ENCODE results near the gene SPNS3. TPM values are rescaled to one million over a fixed set of nuclear protein-coding genes. Genes with fewer than 3 reads are reported as not detected.

The SPNS3 gene
- total and polyA plus RNA-seq, 9 donors: 0.06 to 0.80 (median 0.20) TPM; not detected in 4

DNA sequence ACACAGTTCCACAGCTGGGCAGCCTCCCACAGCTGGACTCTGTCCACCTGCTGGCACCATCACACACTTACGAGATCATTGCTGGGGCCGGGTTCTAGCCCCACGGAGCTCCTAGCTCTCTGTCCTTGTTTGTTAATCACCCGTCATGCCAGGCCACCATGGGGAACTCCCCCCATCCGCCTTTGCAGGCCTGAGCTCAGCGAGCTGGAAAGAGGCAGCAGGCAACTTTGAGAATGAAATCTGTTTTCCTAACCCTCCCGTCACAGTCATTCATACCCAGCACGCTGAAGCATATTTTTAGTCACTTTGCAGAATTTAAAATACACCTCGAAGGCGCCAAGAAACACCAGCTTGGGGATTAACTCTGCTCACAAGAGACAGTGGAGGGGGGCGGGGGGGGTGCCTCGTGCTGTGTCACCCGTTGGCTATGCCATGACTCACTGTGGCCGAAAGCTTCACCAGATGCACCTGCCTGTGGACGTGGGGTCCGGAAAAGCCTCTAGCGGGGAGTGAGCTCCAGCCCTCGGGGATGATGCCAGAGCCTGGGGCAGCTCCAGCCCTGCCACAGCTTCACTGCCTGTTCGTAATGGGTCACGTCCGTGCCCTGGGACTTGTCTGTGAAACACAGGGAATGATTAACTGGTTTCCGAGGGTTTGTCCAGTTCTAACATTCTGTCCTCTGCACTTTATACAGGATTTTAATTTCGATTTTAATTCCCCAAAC is 63.5 kb downstream of the SPNS3 start:
- H3K27ac ChIP-seq: no peak overlapping the region
- H3K27me3 ChIP-seq: no peaks in the 10 kb centered on the region
- H3K4me3 ChIP-seq: no peak overlapping the region

DNA sequence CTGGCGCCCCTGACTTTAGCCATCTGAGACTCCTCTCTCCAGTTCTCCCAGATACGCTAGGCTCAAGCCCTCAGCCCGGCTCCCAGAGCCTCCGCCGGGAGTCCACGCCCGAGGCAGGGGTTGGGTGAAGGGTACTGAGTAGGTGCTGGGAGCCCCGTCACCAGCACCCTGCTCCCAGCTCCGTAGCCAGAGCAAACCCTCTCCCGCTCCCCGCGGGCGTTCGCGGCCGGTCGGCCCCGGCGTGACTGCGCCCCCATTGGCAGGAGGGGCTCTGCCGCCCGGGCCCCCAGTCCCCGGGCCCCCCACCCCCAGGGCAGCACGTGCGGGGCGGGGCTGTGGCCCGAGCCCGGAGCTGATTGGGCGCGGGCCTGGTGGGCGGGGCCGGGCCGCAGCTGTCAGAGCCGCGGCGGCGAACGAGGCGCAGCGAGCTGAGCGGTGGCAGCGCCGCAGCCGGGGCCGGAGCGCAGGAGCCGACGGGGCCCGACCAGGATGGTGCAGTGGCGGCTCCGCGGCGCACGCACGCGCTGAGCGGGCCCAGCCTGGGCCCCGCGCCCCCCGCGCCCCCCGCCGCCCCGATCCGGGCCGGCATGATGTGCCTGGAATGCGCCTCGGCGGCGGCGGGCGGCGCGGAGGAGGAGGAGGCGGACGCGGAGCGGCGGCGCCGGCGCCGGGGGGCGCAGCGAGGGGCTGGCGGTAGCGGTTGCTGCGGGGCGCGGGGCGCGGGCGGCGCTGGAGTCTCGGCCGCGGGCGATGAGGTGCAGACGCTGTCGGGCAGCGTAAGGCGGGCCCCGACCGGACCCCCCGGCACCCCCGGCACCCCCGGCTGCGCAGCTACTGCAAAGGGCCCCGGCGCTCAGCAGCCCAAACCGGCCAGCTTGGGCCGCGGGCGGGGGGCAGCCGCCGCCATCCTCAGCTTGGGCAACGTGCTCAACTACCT is 65.0 kb downstream of the SPNS3 start, which contains the start of gene SPNS2:
Gene SPNS2 (plus strand): TSS at position 421 of the 937 bp plus-strand sequence. CDS start 167 bp downstream, at position 588.
- WGBS, 3 donors: 1 to 2% (median 1%) methylated on average over 42 to 117 of the region's 117 CpGs
- Histone ChIP-seq H3K36me3 (no peaks in the 10 kb centered on the region), H3K9me3 (no peaks in the 10 kb centered on the region), H3K4me1 (ENCODE audit: insufficient read depth) (peaks cover 11% of the 10 kb centered on the region), H3K27ac (no peak within 1 kb of the TSS), H3K4me3 (peak within 1 kb of the TSS; percentile 30), H3K27me3 (no peaks in the 10 kb centered on the region)
- intact Hi-C loops (cut with DNase I): loop anchor here in 1 of 4 donors (5.0 kb wide), 1 partner anchor 76 kb away; no protein-coding TSS in a partner anchor
- peak; percentile 28 to 74 (median 47) for DNase-seq
- no peak for TF ChIP-seq POLR2A (IDR thresholded peaks at IDR 0.05)
- TF ChIP-seq, protein P1, sequence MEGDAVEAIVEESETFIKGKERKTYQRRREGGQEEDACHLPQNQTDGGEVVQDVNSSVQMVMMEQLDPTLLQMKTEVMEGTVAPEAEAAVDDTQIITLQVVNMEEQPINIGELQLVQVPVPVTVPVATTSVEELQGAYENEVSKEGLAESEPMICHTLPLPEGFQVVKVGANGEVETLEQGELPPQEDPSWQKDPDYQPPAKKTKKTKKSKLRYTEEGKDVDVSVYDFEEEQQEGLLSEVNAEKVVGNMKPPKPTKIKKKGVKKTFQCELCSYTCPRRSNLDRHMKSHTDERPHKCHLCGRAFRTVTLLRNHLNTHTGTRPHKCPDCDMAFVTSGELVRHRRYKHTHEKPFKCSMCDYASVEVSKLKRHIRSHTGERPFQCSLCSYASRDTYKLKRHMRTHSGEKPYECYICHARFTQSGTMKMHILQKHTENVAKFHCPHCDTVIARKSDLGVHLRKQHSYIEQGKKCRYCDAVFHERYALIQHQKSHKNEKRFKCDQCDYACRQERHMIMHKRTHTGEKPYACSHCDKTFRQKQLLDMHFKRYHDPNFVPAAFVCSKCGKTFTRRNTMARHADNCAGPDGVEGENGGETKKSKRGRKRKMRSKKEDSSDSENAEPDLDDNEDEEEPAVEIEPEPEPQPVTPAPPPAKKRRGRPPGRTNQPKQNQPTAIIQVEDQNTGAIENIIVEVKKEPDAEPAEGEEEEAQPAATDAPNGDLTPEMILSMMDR (IDR thresholded peaks at IDR 0.05): no peak
- no peak for TF ChIP-seq EP300 (IDR thresholded peaks at IDR 0.05)

More for the DNA sequence above, 63.5 kb downstream of the SPNS3 start:
- Histone ChIP-seq H3K9me3 (no peaks in the 10 kb centered on the region), H3K4me1 (ENCODE audit: insufficient read depth) (peaks cover 11% of the 10 kb centered on the region), H3K36me3 (no peaks in the 10 kb centered on the region)
- TF ChIP-seq EP300 (IDR thresholded peaks at IDR 0.05): no peak
- no peak for TF ChIP-seq POLR2A (IDR thresholded peaks at IDR 0.05)
- TF ChIP-seq, protein P1 (IDR thresholded peaks at IDR 0.05): no peak
- 48 to 60% (median 58%) methylated on average over 23 of the region's 23 CpGs for WGBS, 3 donors
- DNase-seq: no peak
- intact Hi-C loops (cut with DNase I): loop anchor here in 1 of 4 donors (5.0 kb wide), 1 partner anchor 75 kb away; no protein-coding TSS in a partner anchor

DNA sequence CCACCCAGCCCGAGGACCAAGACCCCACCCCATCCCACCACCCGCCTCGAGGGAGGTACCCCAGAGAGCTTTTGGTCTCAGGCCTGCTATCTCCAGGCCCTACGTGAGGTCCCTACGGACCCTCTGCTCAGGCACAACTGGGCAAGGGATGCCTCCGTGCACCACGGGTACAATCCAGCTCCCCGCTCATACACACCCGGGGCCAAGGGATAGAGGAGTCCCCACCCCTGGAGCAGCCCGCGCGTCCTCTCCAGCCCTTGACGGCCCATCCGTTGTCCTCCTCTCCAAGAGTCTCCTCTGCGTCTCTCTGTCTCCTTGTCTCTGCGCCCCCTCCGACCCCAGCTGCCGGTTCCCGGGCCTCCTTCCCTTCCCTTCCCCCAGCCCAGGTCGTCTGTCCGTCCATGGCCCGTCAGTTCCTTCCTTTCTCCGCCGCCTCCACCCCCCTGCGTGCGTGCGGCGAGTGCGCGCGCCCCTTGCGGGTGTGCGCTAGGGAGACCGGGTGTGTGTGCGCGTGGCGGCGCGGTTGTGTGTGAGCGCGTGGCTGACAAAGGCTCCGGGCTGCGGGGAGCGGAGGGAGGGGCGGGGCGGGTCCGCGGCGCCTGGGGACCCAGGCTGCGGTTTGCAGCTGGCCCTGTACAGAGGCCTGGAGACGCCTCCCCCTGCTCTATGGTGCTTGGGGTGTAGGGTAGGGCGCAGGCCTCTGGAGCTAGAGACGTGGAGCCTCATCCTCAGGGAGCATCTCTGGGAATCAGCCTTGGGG is 65.9 kb downstream of the SPNS3 start:
- Histone ChIP-seq H3K36me3 (no peaks in the 10 kb centered on the region), H3K4me3 (peak overlapping the region; percentile 30), H3K4me1 (ENCODE audit: insufficient read depth) (peaks cover 11% of the 10 kb centered on the region), H3K27me3 (no peaks in the 10 kb centered on the region), H3K9me3 (no peaks in the 10 kb centered on the region), H3K27ac (no peak overlapping the region)
- DNase-seq: no peak
- TF ChIP-seq, protein P1 (IDR thresholded peaks at IDR 0.05): no peak
- no peak for TF ChIP-seq POLR2A (IDR thresholded peaks at IDR 0.05)
- no peak for TF ChIP-seq EP300 (IDR thresholded peaks at IDR 0.05)
- WGBS, 3 donors: 1 to 2% (median 1%) methylated on average over 46 to 53 of the region's 53 CpGs
- intact Hi-C loops (cut with DNase I): loop anchor here in 1 of 4 donors (5.0 kb wide), 1 partner anchor 77 kb away; no protein-coding TSS in a partner anchor

DNA sequence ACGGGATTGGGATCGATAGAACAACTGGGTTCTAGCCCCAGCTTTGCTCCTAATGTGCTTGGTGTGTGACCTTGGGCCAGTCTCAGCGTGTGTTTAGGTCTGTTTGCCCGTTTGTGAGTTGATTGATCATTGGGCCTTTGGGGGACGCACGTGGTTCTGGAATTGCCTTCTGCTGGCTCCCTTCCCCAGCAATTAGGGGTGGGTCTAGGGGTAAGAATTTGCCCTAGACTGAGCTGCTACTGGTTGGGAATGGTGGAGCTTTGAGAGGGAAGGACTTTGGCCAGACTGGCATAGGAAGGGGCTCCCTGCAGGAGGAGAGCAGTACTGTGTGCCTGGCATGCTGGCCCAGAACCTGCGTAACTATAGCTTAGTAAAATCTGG is 66.4 kb downstream of the SPNS3 start:
- no peak for DNase-seq
- H3K36me3 ChIP-seq: no peaks in the 10 kb centered on the region
- peak overlapping the region; percentile 14 for H3K4me3 ChIP-seq
- WGBS, 3 donors: 13 to 22% (median 14%) methylated on average over 7 of the region's 7 CpGs
- intact Hi-C loops (cut with DNase I): no loop called here
- no peaks in the 10 kb centered on the region for H3K27me3 ChIP-seq
- peaks cover 11% of the 10 kb centered on the region for H3K4me1 ChIP-seq (ENCODE audit: insufficient read depth)
- TF ChIP-seq, protein P1 (IDR thresholded peaks at IDR 0.05): no peak
- TF ChIP-seq POLR2A (IDR thresholded peaks at IDR 0.05) (no peak), EP300 (IDR thresholded peaks at IDR 0.05) (no peak)
- no peak overlapping the region for H3K27ac ChIP-seq
- H3K9me3 ChIP-seq: no peaks in the 10 kb centered on the region
